Natural killer cell (primary cell): ENCODE data around the gene AZU1. TPM values are rescaled to one million over a fixed set of nuclear protein-coding genes. Genes with fewer than 3 reads are reported as not detected.
"Not testable (repeated sequence)": the region's sequence is repeated elsewhere in the genome, so short reads cannot be mapped to it uniquely, and the experiment has no call there.

Experiments used
- ATAC-seq, 3 donors: fragments of 150-1000 bp in 2 of 3; fragments of 200-7000 bp in 1 of 3; cut with Tn5 transposase; 1 replicate in 1 of 3; 2 replicates in 2 of 3; pipeline ENCODE4 v1.10.0; 2021; ENCODE audit warnings: mild to moderate bottlenecking in 2 of 3, moderate library complexity in 2 of 3
- DNase-seq, 2 donors: peaks; one replicate each; pipeline versions ENCODE4 v3.0.0 to v3.0.0-alpha.2; 2013 to 2021; ENCODE audit warnings: mixed read lengths in 1 of 2
- H3K27ac ChIP-seq: one replicate; pipeline ENCODE4 v1.5.1; 2013; ENCODE audit warnings: mild to moderate bottlenecking, low read length
- H3K27me3 ChIP-seq: one replicate; pipeline ENCODE4 v1.6.1; 2013; ENCODE audit warnings: low read length; ENCODE audit not compliant: control insufficient read depth, insufficient read depth
- H3K36me3 ChIP-seq: one replicate; pipeline ENCODE4 v1.6.1; 2013; ENCODE audit warnings: low read length; ENCODE audit not compliant: control insufficient read depth, insufficient read depth
- H3K4me1 ChIP-seq: one replicate; pipeline ENCODE4 v1.6.1; 2013; ENCODE audit warnings: low read length; ENCODE audit not compliant: control insufficient read depth, insufficient read depth
- H3K4me3 ChIP-seq: one replicate; pipeline ENCODE4 v1.5.1; 2013; ENCODE audit warnings: low read length
- H3K9me3 ChIP-seq: one replicate; pipeline ENCODE4 v1.6.1; 2013; ENCODE audit warnings: low read length; ENCODE audit not compliant: control insufficient read depth, insufficient read depth
- H3K27ac Mint-ChIP-seq, 2 donors: one replicate each; pipeline ENCODE4 v1.8.0; 2022; ENCODE audit warnings: mild to moderate bottlenecking in 2 of 2, mixed read lengths in 2 of 2, moderate library complexity in 1 of 2
- H3K27me3 Mint-ChIP-seq, 2 donors: one replicate each; pipeline ENCODE4 v1.8.0; 2022; ENCODE audit warnings: low read depth in 2 of 2, mixed read lengths in 2 of 2
- H3K36me3 Mint-ChIP-seq: one replicate; pipeline ENCODE4 v1.8.0; 2022; ENCODE audit warnings: mixed read lengths
- H3K4me1 Mint-ChIP-seq, 2 donors: one replicate each; pipeline ENCODE4 v1.8.0; 2022; ENCODE audit warnings: mixed read lengths in 2 of 2
- H3K4me3 Mint-ChIP-seq: one replicate; pipeline ENCODE4 v1.8.0; 2022; ENCODE audit warnings: mild to moderate bottlenecking, moderate library complexity, mixed read lengths
- H3K9me3 Mint-ChIP-seq, 2 donors: one replicate each; pipeline ENCODE4 v1.8.0; 2022; ENCODE audit warnings: mixed read lengths in 2 of 2
- WGBS: methylation state at CpG from one replicate; pipeline ENCODE4 v1.1.7; 2013; ENCODE audit warnings: missing lambda C conversion rate; ENCODE audit not compliant: insufficient coverage; 5-methylcytosine and 5-hydroxymethylcytosine counted together
- intact Hi-C: fragments of 100-400 bp; cut with micrococcal nuclease; formaldehyde crosslinking; loops from one replicate; pipeline ENCODE4 v1.14.2; 2022
- total RNA-seq, 4 donors: library from RNA; stranded (reverse); fragments of 120-200 nt in 1 of 4; gene quantifications; one replicate each; pipeline versions ENCODE4 v1.2.3 to v1.2.4, GENCODE V29; 2013 to 2022
- TF ChIP-seq, protein P1 (sequence below): fragments of 200-600 bp; IDR thresholded peaks from one replicate; pipeline ENCODE4 v1.8.0; 2022; ENCODE audit warnings: antibody characterized with exemption

The AZU1 gene
- total RNA-seq, 3 donors from 2014 or later (not counting 1 experiment from before 2014, with no cell fraction given) = 0.87 to 2.5 (median 1.8) TPM

- Histone ChIP-seq H3K36me3 (no peaks in the 10 kb centered on the region), H3K27ac (no peak overlapping the region), H3K4me3 (no peak overlapping the region), H3K4me1 (peaks cover 5% of the 10 kb centered on the region), H3K9me3 (no peaks in the 10 kb centered on the region), H3K27me3 (peaks cover 17% of the 10 kb centered on the region)
- 49% methylated on average over 12 of the region's 12 CpGs for WGBS
- H3K9me3 Mint-ChIP-seq = no peaks in the 10 kb centered on the region
- intact Hi-C loops = no loop called here
- H3K4me1 Mint-ChIP-seq = no peaks in the 10 kb centered on the region
- H3K27ac Mint-ChIP-seq = no peak overlapping the region
- no peak overlapping the region for H3K4me3 Mint-ChIP-seq
- TF ChIP-seq, protein P1, sequence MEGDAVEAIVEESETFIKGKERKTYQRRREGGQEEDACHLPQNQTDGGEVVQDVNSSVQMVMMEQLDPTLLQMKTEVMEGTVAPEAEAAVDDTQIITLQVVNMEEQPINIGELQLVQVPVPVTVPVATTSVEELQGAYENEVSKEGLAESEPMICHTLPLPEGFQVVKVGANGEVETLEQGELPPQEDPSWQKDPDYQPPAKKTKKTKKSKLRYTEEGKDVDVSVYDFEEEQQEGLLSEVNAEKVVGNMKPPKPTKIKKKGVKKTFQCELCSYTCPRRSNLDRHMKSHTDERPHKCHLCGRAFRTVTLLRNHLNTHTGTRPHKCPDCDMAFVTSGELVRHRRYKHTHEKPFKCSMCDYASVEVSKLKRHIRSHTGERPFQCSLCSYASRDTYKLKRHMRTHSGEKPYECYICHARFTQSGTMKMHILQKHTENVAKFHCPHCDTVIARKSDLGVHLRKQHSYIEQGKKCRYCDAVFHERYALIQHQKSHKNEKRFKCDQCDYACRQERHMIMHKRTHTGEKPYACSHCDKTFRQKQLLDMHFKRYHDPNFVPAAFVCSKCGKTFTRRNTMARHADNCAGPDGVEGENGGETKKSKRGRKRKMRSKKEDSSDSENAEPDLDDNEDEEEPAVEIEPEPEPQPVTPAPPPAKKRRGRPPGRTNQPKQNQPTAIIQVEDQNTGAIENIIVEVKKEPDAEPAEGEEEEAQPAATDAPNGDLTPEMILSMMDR = no peak
- no peaks in the 10 kb centered on the region for H3K36me3 Mint-ChIP-seq
- ATAC-seq (no peak), DNase-seq (no peak)
- H3K27me3 Mint-ChIP-seq = peaks cover 6 to 19% of the 10 kb centered on the region in 2 donors
These were observed 20.8 kb downstream of the AZU1 start for GRCh38 chr19:848386-848921.

DNA sequence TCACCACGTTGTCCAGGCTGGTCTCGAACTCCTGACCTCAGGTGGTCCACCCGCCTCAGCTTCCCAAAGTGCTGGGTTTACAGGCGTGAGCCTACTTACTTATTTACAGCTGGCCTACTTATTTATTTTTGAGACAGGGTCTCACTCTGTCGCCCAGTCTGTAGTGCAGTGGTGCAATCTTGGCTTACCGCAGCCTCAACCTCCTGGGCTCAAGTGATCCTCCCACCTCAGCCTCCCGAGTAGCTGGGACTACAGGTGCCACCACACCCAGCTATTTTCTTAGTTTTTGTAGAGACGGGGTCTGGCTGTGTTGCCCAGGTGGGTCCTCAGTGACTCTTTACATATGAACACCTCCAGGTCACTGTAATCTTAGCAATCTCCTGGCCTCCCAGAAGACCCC, 21.6 kb downstream of the AZU1 start:
- H3K27me3 Mint-ChIP-seq = peaks cover 6 to 19% of the 10 kb centered on the region in 2 donors
- intact Hi-C loops, H3K4me3 Mint-ChIP-seq, H3K36me3 ChIP-seq, H3K27ac ChIP-seq, ATAC-seq, H3K4me1 Mint-ChIP-seq, H3K4me3 ChIP-seq, H3K9me3 ChIP-seq, H3K9me3 Mint-ChIP-seq, H3K27ac Mint-ChIP-seq, H3K4me1 ChIP-seq, DNase-seq, H3K36me3 Mint-ChIP-seq: not testable (repeated sequence)
- 84% methylated on average over 8 of the region's 8 CpGs for WGBS
- H3K27me3 ChIP-seq = peaks cover 14% of the 10 kb centered on the region

DNA sequence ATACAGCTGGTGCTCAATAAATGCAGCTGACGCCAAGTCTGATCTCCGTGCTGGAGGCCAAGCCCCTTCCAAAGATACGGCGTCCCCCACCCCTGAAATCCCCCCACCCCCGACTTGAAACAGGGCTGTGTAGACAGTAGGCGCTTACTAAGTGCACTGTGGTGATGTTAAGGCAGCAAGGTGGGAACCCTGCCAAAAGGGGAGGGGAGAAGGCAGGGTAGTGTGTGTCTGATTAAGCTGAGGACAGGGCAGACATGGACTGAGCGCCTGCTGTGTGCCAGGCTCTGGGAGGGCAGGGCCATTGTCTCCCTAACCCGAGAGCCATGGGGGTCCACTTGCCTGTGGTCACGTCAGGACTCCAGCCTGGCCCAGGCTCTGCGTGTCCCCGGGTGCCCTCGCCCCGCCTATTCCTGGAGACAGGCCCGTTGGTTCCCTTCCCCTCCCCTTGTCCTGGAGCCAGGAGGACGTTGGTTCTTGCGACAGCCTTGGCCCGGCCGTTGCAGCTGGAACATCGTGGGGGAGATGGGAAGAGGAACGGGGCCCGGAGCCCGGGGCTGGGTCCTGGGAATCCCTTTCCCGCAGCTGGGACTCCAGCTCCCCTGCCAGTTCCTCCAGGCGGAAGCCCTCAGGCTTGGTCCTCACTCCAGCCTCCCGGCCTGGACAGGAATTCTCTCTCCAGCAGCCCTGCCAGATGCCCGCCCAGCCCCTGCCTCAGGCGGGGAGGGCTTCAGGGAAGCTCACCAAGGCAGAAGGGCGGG, 22.8 kb downstream of the AZU1 start:
- Histone ChIP-seq H3K27me3 (peaks cover 10% of the 10 kb centered on the region), H3K4me3 (no peak overlapping the region), H3K9me3 (no peaks in the 10 kb centered on the region), H3K27ac (no peak overlapping the region), H3K4me1 (no peaks in the 10 kb centered on the region), H3K36me3 (no peaks in the 10 kb centered on the region)
- WGBS = 30% methylated on average over 27 of the region's 28 CpGs
- H3K4me3 Mint-ChIP-seq = no peak overlapping the region
- intact Hi-C loops = no loop called here
- TF ChIP-seq, protein P1 = no peak
- no peaks in the 10 kb centered on the region for H3K4me1 Mint-ChIP-seq
- H3K36me3 Mint-ChIP-seq = no peaks in the 10 kb centered on the region
- ATAC-seq (no peak), DNase-seq (no peak)
- H3K9me3 Mint-ChIP-seq = no peaks in the 10 kb centered on the region
- H3K27me3 Mint-ChIP-seq = peaks cover 6 to 14% of the 10 kb centered on the region in 2 donors
- no peak overlapping the region for H3K27ac Mint-ChIP-seq

DNA sequence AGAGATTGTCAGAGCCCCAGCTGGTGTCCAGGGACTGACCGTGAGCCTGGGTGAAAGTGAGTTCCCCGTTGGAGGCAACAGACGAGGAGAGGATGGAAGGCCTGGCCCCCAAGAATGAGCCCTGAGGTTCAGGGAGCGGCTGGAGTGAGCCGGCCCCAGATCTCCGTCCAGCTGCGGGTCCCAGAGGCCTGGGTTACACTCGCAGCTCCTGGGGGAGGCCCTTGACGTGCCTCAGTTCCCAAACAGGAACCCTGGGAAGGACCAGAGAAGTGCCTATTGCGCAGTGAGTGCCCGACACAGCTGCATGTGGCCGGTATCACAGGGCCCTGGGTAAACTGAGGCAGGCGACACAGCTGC, 23.3 kb downstream of the AZU1 start:
- peaks cover 6% of the 10 kb centered on the region for H3K27me3 ChIP-seq
- TF ChIP-seq, protein P1 = no peak
- intact Hi-C loops = no loop called here
- H3K27ac Mint-ChIP-seq = no peak overlapping the region
- no peaks in the 10 kb centered on the region for H3K9me3 Mint-ChIP-seq
- no peaks in the 10 kb centered on the region for H3K36me3 Mint-ChIP-seq
- H3K4me1 ChIP-seq = no peaks in the 10 kb centered on the region
- WGBS = 68% methylated on average over 13 of the region's 13 CpGs
- H3K4me3 ChIP-seq = no peak overlapping the region
- H3K36me3 ChIP-seq = no peaks in the 10 kb centered on the region
- ATAC-seq (no peak), DNase-seq (no peak)
- H3K27me3 Mint-ChIP-seq = peaks cover under 1 to 9% of the 10 kb centered on the region in 2 donors
- no peaks in the 10 kb centered on the region for H3K4me1 Mint-ChIP-seq
- H3K4me3 Mint-ChIP-seq = no peak overlapping the region
- no peaks in the 10 kb centered on the region for H3K9me3 ChIP-seq
- H3K27ac ChIP-seq = no peak overlapping the region
